ENCODE data around the gene RASGRF2.

GRCh38 chr5:81250004-81250403 is 289.8 kb downstream of the RASGRF2 start:
- TF ChIP-seq CTCF (IDR thresholded peaks at IDR 0.05) (no peak), POLR2A (IDR thresholded peaks at IDR 0.05) (no peak), POLR2AphosphoS5 (IDR thresholded peaks at IDR 0.05) (no peak)
